Activated naive CD4-positive, alpha-beta T cell treated with anti-CD3 and anti-CD28 coated beads for 36 hours (primary cell): ENCODE data around the gene IL17REL. TPM values are rescaled to one million over a fixed set of nuclear protein-coding genes. Genes with fewer than 3 reads are reported as not detected.

Source experiments
- CTCF ChIA-PET: fragments of 350-600 bp; sonication (Branson Sonifier 250); formaldehyde crosslinking; loops from one replicate; lab custom pipeline; 2021; ENCODE audit warnings: antibody characterized with exemption; lab: Charles Lee
- DNase-seq: peaks from one replicate; pipeline ENCODE4 v3.0.0-alpha.2; 2020
- H3K27ac Mint-ChIP-seq: one replicate; pipeline ENCODE4 v1.8.0; 2021; ENCODE audit warnings: mild to moderate bottlenecking, mixed read lengths
- H3K27me3 Mint-ChIP-seq: one replicate; pipeline ENCODE4 v1.8.0; 2021; ENCODE audit warnings: low read depth, mixed read lengths
- H3K36me3 Mint-ChIP-seq: one replicate; pipeline ENCODE4 v1.8.0; 2021; ENCODE audit warnings: low read depth, mixed read lengths
- H3K4me1 Mint-ChIP-seq: one replicate; pipeline ENCODE4 v1.8.0; 2021; ENCODE audit warnings: low read depth, mixed read lengths
- H3K4me3 Mint-ChIP-seq: one replicate; pipeline ENCODE4 v1.8.0; 2021; ENCODE audit warnings: mild to moderate bottlenecking, moderate library complexity, mixed read lengths
- H3K9me3 Mint-ChIP-seq: one replicate; pipeline ENCODE4 v1.8.0; 2021; ENCODE audit warnings: mixed read lengths
- intact Hi-C: fragments of 100-400 bp; cut with micrococcal nuclease; formaldehyde crosslinking; loops from one replicate; pipeline ENCODE4 v1.15.1; 2023
- total RNA-seq, 2 experiments: library from RNA; stranded (reverse); gene quantifications; one replicate each; pipeline ENCODE4 v1.2.3, GENCODE V29; 2021

Gene IL17REL
- total RNA-seq, 2 experiments from 2014 or later, result 0.12 to 0.15 TPM

DNA sequence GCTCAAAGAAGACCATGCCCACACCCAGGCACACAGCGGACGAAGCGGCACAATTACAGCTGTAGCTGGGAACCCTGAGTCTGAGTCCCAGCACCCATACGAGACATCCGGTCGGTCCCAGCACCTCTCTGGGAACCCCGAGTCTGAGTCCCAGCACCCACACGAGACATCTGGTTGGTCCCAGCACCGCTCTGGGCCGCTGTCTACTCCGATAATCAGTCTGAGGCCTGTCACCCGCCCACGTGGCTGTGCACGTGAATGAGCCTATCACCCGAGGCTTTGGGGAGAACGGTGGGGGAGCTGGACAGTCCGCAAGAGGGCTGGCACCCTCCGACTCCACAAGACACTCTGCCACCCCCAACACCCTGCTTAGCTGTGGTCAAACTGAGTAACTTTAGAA lies 39.4 kb upstream of the IL17REL start:
- no peak for DNase-seq
- peaks cover 13% of the 10 kb centered on the region for H3K27me3 Mint-ChIP-seq
- no peak overlapping the region for H3K27ac Mint-ChIP-seq
- intact Hi-C loops, result no loop called here
- H3K4me3 Mint-ChIP-seq, result no peak overlapping the region
- CTCF ChIA-PET, result no interaction called here
- H3K36me3 Mint-ChIP-seq, result no peaks in the 10 kb centered on the region
- peaks cover 5% of the 10 kb centered on the region for H3K9me3 Mint-ChIP-seq
- H3K4me1 Mint-ChIP-seq, result no peaks in the 10 kb centered on the region

DNA sequence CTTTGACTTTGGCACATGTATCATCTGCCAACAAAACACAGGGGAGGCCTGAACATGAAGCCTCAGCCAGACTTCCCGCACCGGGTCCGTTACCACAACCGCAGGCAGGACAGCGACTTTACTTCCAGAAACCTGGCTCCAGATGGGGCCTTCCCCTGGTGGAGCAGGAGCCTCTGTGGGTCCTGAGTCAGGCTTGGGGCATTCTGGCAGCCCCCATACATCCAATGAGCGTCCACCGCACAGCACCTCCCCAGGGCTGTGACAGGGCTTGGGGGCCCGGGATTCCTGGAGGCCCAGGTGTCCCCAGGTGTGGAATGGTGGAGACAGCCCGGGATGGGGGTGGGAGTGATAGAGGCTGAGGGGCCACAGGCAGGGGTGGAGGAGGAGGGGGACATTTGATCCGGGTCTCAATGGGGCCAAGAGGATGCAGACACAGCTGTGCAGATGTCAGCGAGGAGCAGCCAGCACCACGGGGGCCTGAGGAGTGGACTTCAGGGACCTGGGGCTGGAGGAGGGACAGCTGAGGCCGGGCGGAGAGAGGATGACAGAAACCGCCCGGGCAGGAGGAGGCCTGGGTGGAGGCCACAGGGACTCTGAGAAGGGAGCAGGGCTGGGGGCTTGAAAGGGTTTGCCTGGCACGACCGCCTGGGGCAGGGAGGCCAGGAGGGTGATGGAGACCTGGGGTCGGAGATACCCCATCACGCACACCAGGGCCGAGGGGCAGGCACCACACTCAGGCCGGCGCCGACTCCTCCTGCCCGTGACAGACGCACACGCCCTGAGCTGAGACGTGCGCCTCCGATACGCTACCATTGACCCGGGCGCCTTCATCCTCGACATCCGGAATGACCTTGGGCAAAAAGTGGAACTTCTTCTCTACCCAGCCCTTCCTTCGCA lies 37.0 kb upstream of the IL17REL start:
- Mint-ChIP-seq H3K27me3 (peaks cover 4% of the 10 kb centered on the region), H3K27ac (no peak overlapping the region), H3K36me3 (no peaks in the 10 kb centered on the region), H3K9me3 (peaks cover 5% of the 10 kb centered on the region), H3K4me3 (no peak overlapping the region), H3K4me1 (peaks cover 3% of the 10 kb centered on the region)
- no peak for DNase-seq
- intact Hi-C loops, result no loop called here
- CTCF ChIA-PET, result interaction anchor here (0.5 to 0.7 kb wide), 2 partner anchors 132 to 324 kb away, joined by 3 to 4 read pairs; no protein-coding TSS in a partner anchor

DNA sequence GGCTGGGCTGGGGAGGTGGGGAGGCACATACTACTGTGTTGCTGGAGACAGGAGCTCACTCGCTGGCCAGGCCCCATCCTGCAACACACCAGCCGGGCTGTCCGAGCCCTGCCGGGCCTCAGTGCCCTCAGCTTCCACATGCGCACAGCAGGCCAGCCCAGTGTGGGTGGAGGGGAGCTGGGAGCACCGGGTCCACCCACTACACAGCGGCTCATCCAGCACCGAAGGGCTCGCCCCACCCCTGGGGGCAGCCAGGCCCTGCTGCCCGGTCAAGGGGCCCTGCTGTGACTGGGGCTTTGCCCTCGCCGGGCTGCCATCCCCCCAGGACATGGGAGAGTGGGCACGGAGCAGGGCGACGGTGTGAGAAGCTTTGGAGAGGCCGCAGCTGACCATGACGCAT lies 36.3 kb upstream of the IL17REL start:
- Mint-ChIP-seq H3K4me3 (no peak overlapping the region), H3K27ac (no peak overlapping the region), H3K4me1 (peaks cover 5% of the 10 kb centered on the region), H3K27me3 (peaks cover 9% of the 10 kb centered on the region), H3K36me3 (no peaks in the 10 kb centered on the region), H3K9me3 (peaks cover 4% of the 10 kb centered on the region)
- intact Hi-C loops, result no loop called here
- no peak for DNase-seq
- CTCF ChIA-PET, result no interaction called here

- no peak for DNase-seq
- peaks cover 11% of the 10 kb centered on the region for H3K27me3 Mint-ChIP-seq
- no peaks in the 10 kb centered on the region for H3K9me3 Mint-ChIP-seq
- no peaks in the 10 kb centered on the region for H3K36me3 Mint-ChIP-seq
- H3K27ac Mint-ChIP-seq, result no peak overlapping the region
- H3K4me3 Mint-ChIP-seq, result no peak overlapping the region
- H3K4me1 Mint-ChIP-seq, result peaks cover 5% of the 10 kb centered on the region
- CTCF ChIA-PET, result no interaction called here
- intact Hi-C loops, result no loop called here
These were observed 35.6 kb upstream of the IL17REL start for GRCh38 chr22:50048061-50048765.

DNA sequence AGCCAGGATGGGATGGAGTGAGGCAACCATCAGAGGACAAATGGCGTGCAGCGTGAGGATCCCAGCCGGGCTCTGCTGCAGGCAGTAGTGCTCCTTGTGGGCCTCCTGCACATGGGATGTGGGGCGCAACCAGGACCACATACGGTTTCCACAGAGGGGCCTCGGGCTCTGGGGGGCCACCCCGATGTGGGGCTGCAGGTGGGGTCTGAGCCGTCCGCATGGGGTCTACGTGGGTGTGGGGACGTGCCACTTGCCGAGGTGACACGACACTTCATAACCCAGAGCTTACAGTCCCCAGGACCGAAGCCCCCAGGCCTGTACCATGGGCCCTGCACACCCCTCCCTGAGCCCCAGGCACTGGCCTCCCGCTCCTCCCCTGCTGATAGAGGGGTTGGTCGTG lies 34.8 kb upstream of the IL17REL start:
- peaks cover 5% of the 10 kb centered on the region for H3K4me1 Mint-ChIP-seq
- no peaks in the 10 kb centered on the region for H3K9me3 Mint-ChIP-seq
- no peak overlapping the region for H3K4me3 Mint-ChIP-seq
- intact Hi-C loops, result no loop called here
- H3K27me3 Mint-ChIP-seq, result peaks cover 11% of the 10 kb centered on the region
- CTCF ChIA-PET, result no interaction called here
- H3K27ac Mint-ChIP-seq, result no peak overlapping the region
- H3K36me3 Mint-ChIP-seq, result no peaks in the 10 kb centered on the region
- no peak for DNase-seq

- no peaks in the 10 kb centered on the region for H3K36me3 Mint-ChIP-seq
- CTCF ChIA-PET, result no interaction called here
- H3K27ac Mint-ChIP-seq, result no peak overlapping the region
- intact Hi-C loops, result no loop called here
- H3K4me3 Mint-ChIP-seq, result no peak overlapping the region
- DNase-seq, result no peak
- peaks cover 5% of the 10 kb centered on the region for H3K4me1 Mint-ChIP-seq
- H3K27me3 Mint-ChIP-seq, result peaks cover 11% of the 10 kb centered on the region
- no peaks in the 10 kb centered on the region for H3K9me3 Mint-ChIP-seq
These were observed 34.1 kb upstream of the IL17REL start for GRCh38 chr22:50046481-50047245.

GRCh38 chr22:50046019-50046415 lies 33.5 kb upstream of the IL17REL start:
- Mint-ChIP-seq H3K4me3 (no peak overlapping the region), H3K9me3 (no peaks in the 10 kb centered on the region), H3K27ac (no peak overlapping the region), H3K4me1 (peaks cover 5% of the 10 kb centered on the region), H3K36me3 (no peaks in the 10 kb centered on the region), H3K27me3 (peaks cover 11% of the 10 kb centered on the region)
- DNase-seq, result no peak
- intact Hi-C loops, result no loop called here
- CTCF ChIA-PET, result no interaction called here

GRCh38 chr22:50045211-50046018 lies 32.9 kb upstream of the IL17REL start:
- intact Hi-C loops, result no loop called here
- Mint-ChIP-seq H3K9me3 (no peaks in the 10 kb centered on the region), H3K4me3 (no peak overlapping the region), H3K27me3 (peaks cover 11% of the 10 kb centered on the region), H3K4me1 (peaks cover 5% of the 10 kb centered on the region), H3K36me3 (no peaks in the 10 kb centered on the region), H3K27ac (no peak overlapping the region)
- CTCF ChIA-PET, result no interaction called here
- no peak for DNase-seq

GRCh38 chr22:50044485-50045118 lies 32.0 kb upstream of the IL17REL start:
- Mint-ChIP-seq H3K27ac (no peak overlapping the region), H3K9me3 (no peaks in the 10 kb centered on the region), H3K4me3 (no peak overlapping the region), H3K27me3 (peaks cover 11% of the 10 kb centered on the region), H3K36me3 (no peaks in the 10 kb centered on the region), H3K4me1 (peaks cover 5% of the 10 kb centered on the region)
- DNase-seq, result no peak
- CTCF ChIA-PET, result no interaction called here
- intact Hi-C loops, result no loop called here

DNA sequence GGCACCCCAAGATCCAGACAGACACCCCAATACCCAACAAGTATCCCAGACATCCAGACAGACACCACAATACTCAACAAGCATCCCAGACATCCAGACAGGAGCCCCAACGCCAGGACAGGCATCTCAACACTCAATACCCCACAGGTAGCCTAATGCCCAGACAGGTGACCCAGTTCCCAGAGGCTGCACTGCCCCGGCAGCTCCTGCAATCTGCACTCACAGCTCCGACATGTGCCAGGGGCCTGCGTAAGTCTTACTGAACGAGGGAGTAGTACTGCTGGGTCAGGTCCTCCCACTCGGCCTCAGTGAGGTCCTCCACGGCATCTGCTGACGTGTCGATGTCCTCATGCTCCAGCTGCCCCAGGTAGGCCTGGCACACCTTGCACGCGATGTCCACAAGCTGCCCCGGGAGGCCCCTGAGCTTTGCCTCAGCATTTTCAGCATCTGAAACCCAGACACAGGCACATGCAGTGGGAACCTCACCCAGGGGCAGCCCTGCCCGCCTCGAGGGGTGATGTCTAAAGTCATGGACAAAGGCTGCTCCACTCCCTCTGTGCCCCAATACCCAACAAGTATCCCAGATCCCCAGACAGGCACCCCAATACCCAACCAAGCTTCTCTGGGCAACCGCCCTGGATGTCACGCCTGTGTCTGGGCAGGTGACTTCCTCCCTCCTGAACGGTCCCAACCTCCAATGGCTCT lies 28.9 kb upstream of the IL17REL start:
- Mint-ChIP-seq H3K27ac (no peak overlapping the region), H3K27me3 (peaks cover 13% of the 10 kb centered on the region), H3K9me3 (peaks cover 6% of the 10 kb centered on the region), H3K4me1 (peaks cover 5% of the 10 kb centered on the region), H3K4me3 (no peak overlapping the region), H3K36me3 (peaks cover 1% of the 10 kb centered on the region)
- CTCF ChIA-PET, result no interaction called here
- intact Hi-C loops, result no loop called here
- DNase-seq, result no peak

DNA sequence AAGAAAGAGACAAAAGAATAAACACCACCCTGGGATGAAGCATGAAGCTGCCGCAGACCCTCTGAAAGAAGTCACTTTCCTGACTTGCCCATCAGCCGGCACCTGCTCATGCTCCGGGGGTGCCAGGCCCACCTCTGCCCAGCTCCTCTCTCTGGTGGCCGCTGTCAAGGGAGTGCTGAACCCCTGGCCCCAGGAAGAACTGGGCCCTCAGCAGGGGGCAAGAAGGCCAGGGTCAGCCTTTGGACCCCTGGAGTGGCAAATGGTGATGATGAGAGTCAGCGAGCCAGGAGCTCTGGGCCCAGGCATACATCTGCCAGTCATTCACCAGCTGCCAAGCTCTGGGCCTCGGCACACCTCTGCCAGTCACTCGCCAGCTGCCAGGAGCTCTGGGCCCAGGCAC lies 28.2 kb upstream of the IL17REL start:
- H3K4me3 Mint-ChIP-seq, result no peak overlapping the region
- H3K9me3 Mint-ChIP-seq, result peaks cover 6% of the 10 kb centered on the region
- CTCF ChIA-PET, result no interaction called here
- intact Hi-C loops, result no loop called here
- no peak overlapping the region for H3K27ac Mint-ChIP-seq
- DNase-seq, result no peak
- H3K4me1 Mint-ChIP-seq, result peaks cover 5% of the 10 kb centered on the region
- H3K36me3 Mint-ChIP-seq, result peaks cover 1% of the 10 kb centered on the region
- peaks cover 13% of the 10 kb centered on the region for H3K27me3 Mint-ChIP-seq
